GM10248 (cell line): ENCODE data around the gene NTHL1.
A peak's percentile ranks its signal among the peaks of the same experiment; 100 is the strongest.
"Not testable (repeated sequence)": the region's sequence is repeated elsewhere in the genome, so short reads cannot be mapped to it uniquely, and the experiment has no call there.

Experiments used
- CTCF ChIA-PET: fragments of 300-600 bp; sonication (Branson Sonifier 250); formaldehyde crosslinking; extraction: SDS; loops from one replicate; lab custom pipeline; 2021; ENCODE audit warnings: antibody characterized with exemption; lab: Yijun Ruan, JAX
- POLR2A ChIA-PET: fragments of 350-650 bp; sonication (Branson Sonifier 250); formaldehyde crosslinking; extraction: SDS; loops from one replicate; lab custom pipeline; 2020; ENCODE audit warnings: antibody characterized with exemption; lab: Yijun Ruan, JAX
- DNase-seq: peaks from one replicate; pipeline ENCODE4 v3.0.0; 2012; ENCODE audit errors: extremely low spot score
- CTCF ChIP-seq: IDR thresholded peaks from 2 replicates; pipeline ENCODE4 v1.5.1; 2012; ENCODE audit warnings: mild to moderate bottlenecking, low read depth; ENCODE audit errors: extremely low read depth, missing control alignments, control extremely low read depth

NTHL1 gene

GRCh38 chr16:2019518-2019920, 28.1 kb downstream of the NTHL1 start, which contains the start of gene NPW:
Gene NPW, plus strand, starts transcription at chr16:2019785.
- no peak for TF ChIP-seq CTCF
- POLR2A ChIA-PET: interaction anchor here (1.6 kb wide), 1 partner anchor 136 kb away, joined by 4 read pairs; the partner anchor contains the start of gene TRAF7
- CTCF ChIA-PET: interaction anchor here (1.3 to 7.1 kb wide), 4 partner anchors 11 to 133 kb away, joined by 4 to 78 read pairs (median 41); partner anchors contain the start of genes RAB26 and TRAF7
- DNase-seq: no peak

- CTCF ChIA-PET: interaction anchor here (1.1 to 3.5 kb wide), 4 partner anchors 11 to 131 kb away, joined by 3 to 15 read pairs (median 4); no protein-coding TSS in a partner anchor
- POLR2A ChIA-PET: interaction anchor here (0.5 to 0.7 kb wide), 2 partner anchors 139 to 211 kb away, joined by 5 to 8 read pairs; partner anchors contain the start of gene TRAF7
- DNase-seq: no peak
- peak; percentile 9 for TF ChIP-seq CTCF
Measured at GRCh38 chr16:2016407-2016922, 31.2 kb downstream of the NTHL1 start.

GRCh38 chr16:2015947-2016208, 31.8 kb downstream of the NTHL1 start:
- ChIA-PET CTCF (interaction anchor here (1.1 to 3.5 kb wide), 4 partner anchors 12 to 131 kb away, joined by 3 to 15 read pairs (median 4); no protein-coding TSS in a partner anchor), POLR2A (no interaction called here)
- no peak for DNase-seq
- TF ChIP-seq CTCF: no peak

GRCh38 chr16:2015117-2015946, 32.3 kb downstream of the NTHL1 start:
- DNase-seq: no peak
- ChIA-PET CTCF (interaction anchor here (0.9 to 4.4 kb wide), 5 partner anchors 8 to 125 kb away, joined by 3 to 34 read pairs (median 5); no protein-coding TSS in a partner anchor), POLR2A (interaction anchor here (0.6 kb wide), 1 partner anchor 146 kb away, joined by 4 read pairs; no protein-coding TSS in a partner anchor)
- TF ChIP-seq CTCF: no peak

GRCh38 chr16:2013527-2013926, 34.1 kb downstream of the NTHL1 start:
- TF ChIP-seq CTCF: no peak
- POLR2A ChIA-PET: interaction anchor here (1.9 kb wide), 1 partner anchor 142 kb away, joined by 5 read pairs; the partner anchor contains the start of gene TRAF7
- DNase-seq: no peak
- CTCF ChIA-PET: interaction anchor here (0.7 to 4.4 kb wide), 5 partner anchors 10 to 140 kb away, joined by 3 to 34 read pairs (median 6); no protein-coding TSS in a partner anchor

GRCh38 chr16:2011726-2012125, 35.9 kb downstream of the NTHL1 start:
- not testable (repeated sequence) for DNase-seq
- CTCF ChIA-PET: interaction anchor here (1.1 to 4.4 kb wide), 3 partner anchors 8 to 128 kb away, joined by 4 to 34 read pairs (median 16); no protein-coding TSS in a partner anchor
- POLR2A ChIA-PET: interaction anchor here (0.7 to 1.9 kb wide), 2 partner anchors 13 to 144 kb away, joined by 5 read pairs; partner anchors contain the start of gene TRAF7
